Upper lobe of left lung (tissue), 6 donors: ENCODE measurements around the gene UTS2B. TPM values are rescaled to one million over a fixed set of nuclear protein-coding genes. Genes with fewer than 3 reads are reported as not detected.
A peak's percentile ranks its signal among the peaks of the same experiment; 100 is the strongest.

ENCODE experiments used
- ATAC-seq, 2 donors: fragments of 200-7000 bp; cut with Tn5 transposase; one replicate each; pipeline ENCODE4 v1.9.1; 2022; ENCODE audit warnings: mild to moderate bottlenecking in 2 of 2, moderate library complexity in 2 of 2; ENCODE audit not compliant: low FRiP score in 2 of 2
- DNase-seq, 2 donors: peaks; one replicate each; pipeline ENCODE4 v3.0.0-alpha.2; 2019 to 2020
- H3K27ac ChIP-seq, 4 donors: fragments of 200-600 bp; sonication (generic); one replicate each; pipeline ENCODE4 v1.5.1; 2016 to 2019
- H3K27me3 ChIP-seq, 4 donors: fragments of 200-600 bp; sonication (generic); one replicate each; pipeline ENCODE4 v1.5.1; 2017 to 2019
- H3K36me3 ChIP-seq, 4 donors: fragments of 200-600 bp; sonication (generic); one replicate each; pipeline ENCODE4 v1.5.1; 2016 to 2019
- H3K4me1 ChIP-seq, 4 donors: fragments of 200-600 bp; sonication (generic); one replicate each; pipeline ENCODE4 v1.5.1; 2018 to 2019
- H3K4me3 ChIP-seq, 4 donors: fragments of 200-600 bp; sonication (generic); one replicate each; pipeline ENCODE4 v1.5.1; 2017 to 2019; ENCODE audit warnings: mild to moderate bottlenecking in 2 of 4, moderate library complexity in 1 of 4
- H3K9me3 ChIP-seq, 4 donors: fragments of 200-600 bp; sonication (generic); one replicate each; pipeline ENCODE4 v1.5.1; 2018 to 2019
- EP300 ChIP-seq, 4 donors: sonication (generic); formaldehyde crosslinking; IDR thresholded peaks; one replicate each; pipeline ENCODE4 v1.5.1; 2017; ENCODE audit warnings: antibody characterized with exemption in 4 of 4, control low read depth in 2 of 4
- POLR2A ChIP-seq, 4 donors: fragments of 450-650 bp; IDR thresholded peaks; one replicate each; pipeline ENCODE4 v1.5.1; 2016 to 2017; ENCODE audit warnings: antibody characterized with exemption in 4 of 4, mild to moderate bottlenecking in 2 of 4
- POLR2AphosphoS5 ChIP-seq, 2 donors: sonication (generic); formaldehyde crosslinking; IDR thresholded peaks; one replicate each; pipeline ENCODE4 v1.5.1; 2017; ENCODE audit warnings: antibody characterized with exemption in 2 of 2
- WGBS, 2 donors: methylation state at CpG; one replicate each; pipeline ENCODE4 v1.1.5; 2017 to 2018; 5-methylcytosine and 5-hydroxymethylcytosine counted together
- total RNA-seq, 6 donors: library from RNA; depleted of rRNA in 4 of 6; stranded (reverse); fragments of >200 nt in 4 of 6; gene quantifications; one replicate each; pipeline versions ENCODE4 v1.1.0 to v1.2.1, GENCODE V29; 2016 to 2021
- TF ChIP-seq, protein P1 (sequence below), 6 experiments: fragments of 450-650 bp in 4 of 6; fragments of 200-600 bp in 2 of 6; sonication (generic) in 2 of 6; IDR thresholded peaks; one replicate each; pipeline ENCODE4 v1.5.1; 2016 to 2019; ENCODE audit warnings: antibody characterized with exemption in 6 of 6
- donor health status: DM: no; HTN: no; CAD: no; lungs with moderate emphysema.
- donor health status: DM: no; HTN: yes; CAD: no; lungs with severe emphysema.

Gene UTS2B
- total RNA-seq, 6 donors from 2014 or later, result 0.37 to 0.98 (median 0.74) TPM; not detected in 3

DNA sequence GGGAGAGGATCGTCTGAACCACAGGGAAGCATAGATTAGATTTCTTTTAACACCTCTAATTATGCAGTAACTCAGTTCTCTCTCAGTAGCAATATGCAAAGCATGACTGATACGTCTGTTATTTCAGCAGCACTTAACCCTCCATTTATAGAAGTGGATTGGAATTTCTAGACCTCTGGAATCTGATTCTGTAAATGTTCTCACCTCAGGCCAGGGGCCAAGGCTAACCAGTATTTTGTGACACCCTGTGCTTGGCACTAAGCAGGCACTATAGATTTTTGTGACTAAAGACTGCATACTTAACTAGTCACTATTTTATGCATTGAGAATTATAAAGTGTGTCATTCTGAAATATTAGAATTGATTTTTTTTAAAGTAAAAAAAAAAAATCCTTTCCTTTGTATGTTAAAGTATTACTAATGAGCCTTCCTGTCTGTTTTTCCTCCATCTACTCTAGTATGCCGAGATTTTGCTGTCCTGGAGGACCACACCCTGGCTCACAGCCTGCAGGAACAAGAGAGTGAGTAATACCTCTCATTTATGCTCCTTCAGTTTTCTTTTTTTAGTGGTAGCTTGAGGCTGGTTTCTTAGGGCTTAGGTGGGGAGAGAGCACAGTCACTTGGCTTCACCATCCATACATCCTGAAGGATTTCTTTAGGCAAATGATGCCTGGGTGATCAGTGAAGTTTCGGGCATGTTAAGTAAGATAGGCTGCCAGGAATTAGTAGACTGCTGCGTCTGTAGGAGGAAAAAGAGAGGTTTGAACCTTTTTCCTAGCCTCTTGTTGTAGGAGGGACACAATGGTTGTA, 26.5 kb upstream of the UTS2B start:
- Histone ChIP-seq H3K4me1 (peaks cover 14 to 57% (median 25%) of the 10 kb centered on the region in 4 donors), H3K27ac (peak overlapping the region; percentile 8 to 62 (median 12)), H3K4me3 (no peak overlapping the region), H3K27me3 (no peaks in the 10 kb centered on the region), H3K36me3 (peaks cover 0 to 38% (median 2%) of the 10 kb centered on the region in 4 donors), H3K9me3 (no peaks in the 10 kb centered on the region)
- ATAC-seq (peak; percentile 66 to 87), DNase-seq (peak in 1 of 2 donors; percentile 60)
- TF ChIP-seq POLR2A (IDR thresholded peaks at IDR 0.05) (no peak), EP300 (IDR thresholded peaks at IDR 0.05) (peak in 1 of 4 donors; percentile 21), POLR2AphosphoS5 (IDR thresholded peaks at IDR 0.05) (no peak)
- TF ChIP-seq, protein P1, sequence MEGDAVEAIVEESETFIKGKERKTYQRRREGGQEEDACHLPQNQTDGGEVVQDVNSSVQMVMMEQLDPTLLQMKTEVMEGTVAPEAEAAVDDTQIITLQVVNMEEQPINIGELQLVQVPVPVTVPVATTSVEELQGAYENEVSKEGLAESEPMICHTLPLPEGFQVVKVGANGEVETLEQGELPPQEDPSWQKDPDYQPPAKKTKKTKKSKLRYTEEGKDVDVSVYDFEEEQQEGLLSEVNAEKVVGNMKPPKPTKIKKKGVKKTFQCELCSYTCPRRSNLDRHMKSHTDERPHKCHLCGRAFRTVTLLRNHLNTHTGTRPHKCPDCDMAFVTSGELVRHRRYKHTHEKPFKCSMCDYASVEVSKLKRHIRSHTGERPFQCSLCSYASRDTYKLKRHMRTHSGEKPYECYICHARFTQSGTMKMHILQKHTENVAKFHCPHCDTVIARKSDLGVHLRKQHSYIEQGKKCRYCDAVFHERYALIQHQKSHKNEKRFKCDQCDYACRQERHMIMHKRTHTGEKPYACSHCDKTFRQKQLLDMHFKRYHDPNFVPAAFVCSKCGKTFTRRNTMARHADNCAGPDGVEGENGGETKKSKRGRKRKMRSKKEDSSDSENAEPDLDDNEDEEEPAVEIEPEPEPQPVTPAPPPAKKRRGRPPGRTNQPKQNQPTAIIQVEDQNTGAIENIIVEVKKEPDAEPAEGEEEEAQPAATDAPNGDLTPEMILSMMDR (IDR thresholded peaks at IDR 0.05), result no peak
- WGBS, 2 donors, result 63 to 65% methylated on average over 5 of the region's 5 CpGs

DNA sequence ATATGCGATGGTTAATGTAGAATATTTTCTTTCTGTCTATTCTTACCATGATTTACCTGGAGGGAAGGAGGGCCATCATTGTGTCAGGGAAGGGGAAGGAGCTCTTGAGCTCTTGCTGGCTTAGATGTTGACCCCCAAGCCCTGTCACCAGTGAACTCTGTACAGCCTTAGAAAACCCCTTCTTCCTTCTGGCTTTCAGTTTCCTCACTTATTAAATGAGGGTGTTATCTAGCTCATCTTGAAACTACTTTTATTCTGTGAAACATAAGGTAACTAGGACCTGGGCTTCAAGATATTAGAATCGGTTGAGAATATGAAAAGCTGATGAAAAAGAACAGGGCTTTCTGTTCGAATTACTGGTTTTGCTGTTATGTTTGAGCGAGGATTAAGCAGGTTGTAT, 25.1 kb upstream of the UTS2B start:
- 80 to 81% methylated on average over 4 of the region's 4 CpGs for WGBS, 2 donors
- no peak overlapping the region for H3K27ac ChIP-seq
- peaks cover 0 to 24% (median 0%) of the 10 kb centered on the region in 4 donors for H3K36me3 ChIP-seq
- no peaks in the 10 kb centered on the region for H3K9me3 ChIP-seq
- H3K4me3 ChIP-seq, result no peak overlapping the region
- no peaks in the 10 kb centered on the region for H3K27me3 ChIP-seq
- TF ChIP-seq, protein P1 (IDR thresholded peaks at IDR 0.05), result no peak
- TF ChIP-seq EP300 (IDR thresholded peaks at IDR 0.05) (no peak), POLR2AphosphoS5 (IDR thresholded peaks at IDR 0.05) (no peak)
- ATAC-seq (no peak), DNase-seq (no peak)
- H3K4me1 ChIP-seq, result peaks cover 25 to 62% (median 36%) of the 10 kb centered on the region in 4 donors

DNA sequence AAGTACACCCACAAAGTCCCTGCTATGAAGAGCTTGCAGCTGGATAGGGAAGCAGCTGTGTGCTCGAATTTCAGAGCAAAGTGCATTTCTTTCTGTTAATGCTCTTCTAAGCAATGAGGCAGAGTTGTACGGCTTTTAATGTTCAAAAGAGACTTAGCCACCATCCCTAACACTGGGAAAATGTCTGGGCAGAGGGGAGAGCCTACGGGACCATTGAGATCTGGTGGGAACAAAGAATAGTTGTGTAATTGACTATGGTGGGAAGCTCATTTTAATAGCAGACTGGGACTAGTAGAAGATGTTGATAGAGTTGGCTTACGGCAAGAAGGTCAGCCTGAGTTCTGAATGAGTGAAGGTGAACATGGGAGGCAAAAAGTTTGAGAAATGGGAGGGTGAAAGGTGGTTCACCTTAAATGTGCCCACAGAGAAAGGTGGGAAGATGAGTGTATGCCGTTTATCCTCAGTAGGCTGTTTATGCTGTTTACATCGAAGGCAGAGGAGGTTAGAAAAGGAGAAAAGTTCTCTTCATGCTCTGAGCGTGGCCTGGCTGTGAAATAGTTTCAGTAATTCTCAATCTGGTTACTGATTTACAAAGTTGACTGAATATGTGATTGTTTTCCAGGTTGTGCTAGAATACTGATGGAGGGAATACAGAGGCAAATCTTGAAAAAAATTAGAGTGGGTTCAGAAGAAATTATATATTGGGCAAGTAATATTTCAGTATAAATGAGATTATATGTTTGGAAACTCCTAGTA, 22.9 kb upstream of the UTS2B start:
- no peaks in the 10 kb centered on the region for H3K27me3 ChIP-seq
- peaks cover 0 to 5% (median 0%) of the 10 kb centered on the region in 4 donors for H3K36me3 ChIP-seq
- H3K9me3 ChIP-seq, result no peaks in the 10 kb centered on the region
- ATAC-seq (no peak), DNase-seq (no peak)
- H3K4me3 ChIP-seq, result no peak overlapping the region
- no peak overlapping the region for H3K27ac ChIP-seq
- H3K4me1 ChIP-seq, result peaks cover 36 to 58% (median 49%) of the 10 kb centered on the region in 4 donors
- no peak for TF ChIP-seq EP300 (IDR thresholded peaks at IDR 0.05)
- TF ChIP-seq, protein P1 (IDR thresholded peaks at IDR 0.05), result no peak
- TF ChIP-seq POLR2AphosphoS5 (IDR thresholded peaks at IDR 0.05), result no peak
- TF ChIP-seq POLR2A (IDR thresholded peaks at IDR 0.05), result no peak
- WGBS, 2 donors, result 84 to 85% methylated on average over 7 of the region's 7 CpGs

DNA sequence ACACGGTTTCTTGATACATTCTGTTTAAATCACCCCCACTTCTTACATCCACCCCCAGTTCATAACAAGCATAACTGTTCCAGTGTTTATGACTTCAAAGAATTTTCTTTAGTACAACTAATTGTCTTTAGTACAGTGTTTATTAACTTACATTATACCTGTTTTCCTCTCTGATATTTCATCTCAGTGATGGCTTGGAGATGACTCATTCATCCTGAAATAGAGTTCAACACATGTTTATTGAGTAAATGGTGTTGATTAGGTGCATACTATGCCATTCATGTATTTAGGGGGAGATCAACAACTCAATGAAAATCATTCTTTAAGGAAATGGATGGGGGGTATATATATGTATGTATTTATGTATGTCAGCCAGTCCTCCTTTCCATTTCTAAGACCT, 21.7 kb upstream of the UTS2B start:
- no peak overlapping the region for H3K4me3 ChIP-seq
- TF ChIP-seq POLR2A (IDR thresholded peaks at IDR 0.05) (no peak), POLR2AphosphoS5 (IDR thresholded peaks at IDR 0.05) (no peak), EP300 (IDR thresholded peaks at IDR 0.05) (no peak)
- TF ChIP-seq, protein P1 (IDR thresholded peaks at IDR 0.05), result no peak
- no peak overlapping the region for H3K27ac ChIP-seq
- ATAC-seq (no peak), DNase-seq (no peak)
- WGBS, 2 donors, result 84 to 86% methylated on average over 1 of the region's 1 CpG
- H3K4me1 ChIP-seq, result peaks cover 38 to 56% (median 51%) of the 10 kb centered on the region in 4 donors
- no peaks in the 10 kb centered on the region for H3K36me3 ChIP-seq
- H3K27me3 ChIP-seq, result no peaks in the 10 kb centered on the region
- no peaks in the 10 kb centered on the region for H3K9me3 ChIP-seq
